SU-DHL-6 (cell line): ENCODE measurements around the gene GMEB2.

Experiments
- H2AFZ ChIP-seq: fragments of 200-600 bp; sonication (generic); 2 replicates; pipeline ENCODE4 v1.6.1; 2014; ENCODE audit warnings: low read depth, mild to moderate bottlenecking, moderate library complexity, mixed read lengths, antibody characterized with exemption, low read length; ENCODE audit not compliant: severe bottlenecking
- H3F3A ChIP-seq: fragments of 200-600 bp; shearing (Covaris generic); 2 replicates; pipeline ENCODE4 v1.6.0; 2016; ENCODE audit warnings: antibody characterized with exemption, mild to moderate bottlenecking; ENCODE audit not compliant: insufficient read depth
- H3K27ac ChIP-seq: fragments of 200-600 bp; sonication (generic); 2 replicates; pipeline ENCODE4 v1.5.1; 2016; ENCODE audit warnings: low read depth, mild to moderate bottlenecking, low read length, moderate library complexity, mixed read lengths
- H3K27me3 ChIP-seq: fragments of 200-600 bp; sonication (generic), shearing (Covaris generic); 2 replicates; pipeline ENCODE4 v1.6.0; 2014; ENCODE audit warnings: mild to moderate bottlenecking, low read length
- H3K36me3 ChIP-seq: fragments of 200-600 bp; sonication (generic); 2 replicates; pipeline ENCODE4 v1.6.1; 2014; ENCODE audit warnings: mild to moderate bottlenecking, low read length, mixed read lengths
- H3K4me2 ChIP-seq: fragments of 300-600, 200-600 bp; shearing (Covaris generic), sonication (generic); 2 replicates; pipeline ENCODE4 v1.6.0; 2014; ENCODE audit warnings: low read length, low read depth, mild to moderate bottlenecking; ENCODE audit not compliant: poor library complexity, severe bottlenecking
- H3K4me3 ChIP-seq: fragments of 200-600 bp; sonication (generic); 2 replicates; pipeline ENCODE4 v1.5.1; 2014; ENCODE audit warnings: antibody characterized with exemption, low read length, mild to moderate bottlenecking, mixed read lengths; ENCODE audit not compliant: insufficient read depth, poor library complexity, severe bottlenecking
- H3K79me2 ChIP-seq: fragments of 200-600 bp; sonication (generic); 2 replicates; pipeline ENCODE4 v1.6.1; 2014; ENCODE audit warnings: mild to moderate bottlenecking, low read length, moderate library complexity; ENCODE audit not compliant: insufficient read depth
- H3K9ac ChIP-seq: fragments of 200-600 bp; sonication (generic); 2 replicates; pipeline ENCODE4 v1.7.0; 2014; ENCODE audit warnings: mild to moderate bottlenecking, low read length
- H3K9me2 ChIP-seq: fragments of 200-600 bp; sonication (generic); replicated peaks from 2 replicates; pipeline ENCODE4 v1.6.1; 2014; ENCODE audit warnings: low read length; ENCODE audit not compliant: insufficient read depth
- H3K9me3 ChIP-seq: fragments of 200-600 bp; sonication (generic); 2 replicates; pipeline ENCODE4 v1.6.1; 2014; ENCODE audit warnings: low read length, mixed read lengths; ENCODE audit not compliant: insufficient read depth
- H4K20me1 ChIP-seq: fragments of 200-600 bp; sonication (generic); 2 replicates; pipeline ENCODE4 v1.6.1; 2014; ENCODE audit warnings: low read depth, mild to moderate bottlenecking, antibody characterized with exemption, low read length, moderate library complexity, mixed read lengths
- EZH2phosphoT487 ChIP-seq: fragments of 200-600 bp; sonication (generic), shearing (Covaris generic); conservative IDR thresholded peaks from 2 replicates; pipeline ENCODE4 v1.6.1; 2018; ENCODE audit warnings: mild to moderate bottlenecking, antibody characterized with exemption, low read length, moderate library complexity, mixed read lengths
- TF ChIP-seq, protein P1 (sequence below): fragments of 200-600 bp; sonication (generic); IDR thresholded peaks from one replicate; pipeline ENCODE4 v1.5.1; 2017; ENCODE audit warnings: antibody characterized with exemption, mild to moderate bottlenecking, low read length, moderate library complexity; ENCODE audit not compliant: insufficient read depth, poor library complexity, severe bottlenecking

The GMEB2 gene

DNA sequence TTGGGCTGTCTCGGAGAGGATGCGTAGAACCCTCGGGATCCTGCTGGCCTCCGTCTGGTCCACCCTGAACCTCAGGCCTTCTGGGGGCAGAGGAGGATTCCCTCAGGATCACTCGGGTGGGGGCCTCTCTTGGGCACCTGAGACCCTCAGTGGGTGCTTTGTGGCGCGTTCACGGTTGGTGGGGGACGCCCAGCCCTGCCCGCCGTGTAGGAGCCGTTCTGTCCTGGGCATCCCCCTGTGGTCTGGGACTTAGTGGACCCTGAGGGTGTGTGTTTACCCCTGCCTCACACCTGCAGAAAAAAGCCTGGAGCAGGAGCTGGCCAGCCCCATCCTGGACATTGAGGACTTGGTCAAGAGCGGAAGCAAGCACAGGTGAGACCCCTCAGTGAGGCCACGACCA lies 38.8 kb upstream of the GMEB2 start:
- H3K27me3 ChIP-seq: no peaks in the 10 kb centered on the region
- H4K20me1 ChIP-seq: no peaks in the 10 kb centered on the region
- no peaks in the 10 kb centered on the region for H3K36me3 ChIP-seq
- H2AFZ ChIP-seq: no peak overlapping the region
- no peak overlapping the region for H3K9ac ChIP-seq
- H3K27ac ChIP-seq: no peak overlapping the region
- no peaks in the 10 kb centered on the region for H3K9me3 ChIP-seq
- no peak for TF ChIP-seq EZH2phosphoT487
- TF ChIP-seq, protein P1, sequence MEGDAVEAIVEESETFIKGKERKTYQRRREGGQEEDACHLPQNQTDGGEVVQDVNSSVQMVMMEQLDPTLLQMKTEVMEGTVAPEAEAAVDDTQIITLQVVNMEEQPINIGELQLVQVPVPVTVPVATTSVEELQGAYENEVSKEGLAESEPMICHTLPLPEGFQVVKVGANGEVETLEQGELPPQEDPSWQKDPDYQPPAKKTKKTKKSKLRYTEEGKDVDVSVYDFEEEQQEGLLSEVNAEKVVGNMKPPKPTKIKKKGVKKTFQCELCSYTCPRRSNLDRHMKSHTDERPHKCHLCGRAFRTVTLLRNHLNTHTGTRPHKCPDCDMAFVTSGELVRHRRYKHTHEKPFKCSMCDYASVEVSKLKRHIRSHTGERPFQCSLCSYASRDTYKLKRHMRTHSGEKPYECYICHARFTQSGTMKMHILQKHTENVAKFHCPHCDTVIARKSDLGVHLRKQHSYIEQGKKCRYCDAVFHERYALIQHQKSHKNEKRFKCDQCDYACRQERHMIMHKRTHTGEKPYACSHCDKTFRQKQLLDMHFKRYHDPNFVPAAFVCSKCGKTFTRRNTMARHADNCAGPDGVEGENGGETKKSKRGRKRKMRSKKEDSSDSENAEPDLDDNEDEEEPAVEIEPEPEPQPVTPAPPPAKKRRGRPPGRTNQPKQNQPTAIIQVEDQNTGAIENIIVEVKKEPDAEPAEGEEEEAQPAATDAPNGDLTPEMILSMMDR: no peak
- no peaks in the 10 kb centered on the region for H3K79me2 ChIP-seq
- no peak overlapping the region for H3K4me2 ChIP-seq
- H3K4me3 ChIP-seq: no peak overlapping the region
- H3F3A ChIP-seq: no peaks in the 10 kb centered on the region
- no peaks in the 10 kb centered on the region for H3K9me2 ChIP-seq

DNA sequence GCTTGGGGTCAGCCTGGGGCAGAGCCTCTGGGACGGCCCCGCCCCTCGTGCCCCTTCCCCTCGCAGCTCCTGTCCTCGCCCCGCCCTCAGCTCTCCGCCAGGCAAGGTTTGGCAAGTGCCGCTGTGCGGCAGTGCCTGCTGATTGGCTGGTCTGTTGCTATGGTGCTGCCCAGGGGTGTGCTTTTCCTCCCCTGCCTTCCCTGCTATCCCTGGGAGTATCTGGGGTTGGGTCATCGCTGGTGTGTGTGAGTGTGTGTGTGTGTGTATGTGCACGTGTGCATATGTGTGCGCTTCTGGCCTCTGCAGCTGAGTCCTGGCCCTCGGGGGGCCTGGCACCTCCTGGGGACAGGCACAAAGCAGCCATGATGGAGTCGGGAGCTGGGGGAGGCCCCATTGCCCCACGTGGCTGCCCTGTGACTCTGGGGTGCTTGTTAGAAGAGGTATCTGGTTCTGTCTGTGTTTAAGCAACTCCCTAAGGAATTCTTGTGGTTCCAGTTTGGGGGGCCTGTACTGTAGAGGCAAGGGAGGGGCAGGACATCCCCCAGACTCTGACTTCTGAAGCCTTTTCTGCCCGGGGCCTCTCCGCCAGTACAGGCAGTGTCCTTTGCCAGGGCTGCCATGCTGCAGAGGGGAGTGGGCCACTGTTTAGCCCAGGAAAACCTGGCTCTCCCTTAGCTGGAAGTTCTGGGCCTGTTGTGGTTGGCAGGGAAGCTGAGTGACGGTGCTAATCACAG lies 38.1 kb upstream of the GMEB2 start:
- Histone ChIP-seq H3K36me3 (no peaks in the 10 kb centered on the region), H3K9me2 (no peaks in the 10 kb centered on the region), H3K27ac (no peak overlapping the region), H3K9me3 (no peaks in the 10 kb centered on the region), H3K9ac (no peak overlapping the region), H3F3A (no peaks in the 10 kb centered on the region), H3K4me2 (no peak overlapping the region), H3K79me2 (no peaks in the 10 kb centered on the region), H3K4me3 (no peak overlapping the region), H4K20me1 (no peaks in the 10 kb centered on the region), H2AFZ (no peak overlapping the region), H3K27me3 (no peaks in the 10 kb centered on the region)
- TF ChIP-seq, protein P1: no peak

- H3K4me2 ChIP-seq: no peak overlapping the region
- no peaks in the 10 kb centered on the region for H3K9me3 ChIP-seq
- H3K27ac ChIP-seq: no peak overlapping the region
- no peaks in the 10 kb centered on the region for H3K9me2 ChIP-seq
- H3K36me3 ChIP-seq: no peaks in the 10 kb centered on the region
- peaks cover 6% of the 10 kb centered on the region for H3K79me2 ChIP-seq
- H3K27me3 ChIP-seq: no peaks in the 10 kb centered on the region
- no peaks in the 10 kb centered on the region for H4K20me1 ChIP-seq
- H3K4me3 ChIP-seq: no peak overlapping the region
- TF ChIP-seq, protein P1: no peak
- no peak for TF ChIP-seq EZH2phosphoT487
- H3K9ac ChIP-seq: no peak overlapping the region
- H3F3A ChIP-seq: no peaks in the 10 kb centered on the region
- H2AFZ ChIP-seq: no peak overlapping the region
Measured at GRCh38 chr20:63664143-63664851, 37.4 kb upstream of the GMEB2 start.
